NCI-H774 (cell line): ENCODE data around the gene TUT7.

Experiments
- DNase-seq: peaks from one replicate; lab custom pipeline; 2025; lab: John Stamatoyannopoulos, UW

Gene TUT7

DNA sequence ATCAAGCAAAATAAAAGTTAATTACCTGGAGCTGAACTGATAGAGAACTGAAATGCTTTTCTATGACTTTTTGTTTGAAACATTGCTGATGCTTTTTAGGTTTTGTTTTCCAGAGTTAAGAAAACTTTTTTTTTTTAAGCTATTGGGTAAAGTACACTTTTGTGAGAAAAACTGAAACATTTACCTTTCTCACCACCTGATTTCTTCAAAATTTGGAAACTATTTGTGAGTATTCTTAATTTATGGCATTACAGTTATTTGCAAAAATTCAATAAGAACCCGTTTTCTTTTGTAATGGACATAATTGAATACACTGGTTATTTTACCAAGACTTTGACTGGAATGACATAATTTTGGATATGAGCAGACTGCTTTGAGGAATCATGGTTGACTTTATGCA lies 101.3 kb downstream of the TUT7 start:
- no peak for DNase-seq

DNA sequence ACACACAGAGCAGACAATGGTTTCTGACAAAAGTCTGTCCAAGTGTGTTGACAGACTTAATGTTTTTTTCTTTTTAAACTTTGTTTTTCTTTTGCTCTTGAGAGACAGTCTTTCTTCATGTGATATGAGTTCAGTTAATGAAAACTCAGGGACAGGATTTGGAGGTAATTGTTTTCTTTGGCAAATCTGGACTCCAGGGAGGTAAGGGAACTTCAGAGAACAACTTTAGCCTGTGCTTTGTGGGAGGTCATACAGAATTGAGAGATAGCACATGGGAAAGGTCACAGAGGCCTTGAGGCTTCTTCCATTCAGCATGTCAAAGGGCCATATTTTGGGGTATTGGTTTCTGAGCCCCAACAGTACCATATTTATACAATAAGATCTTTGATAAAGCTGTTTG lies 104.1 kb downstream of the TUT7 start:
- no peak for DNase-seq

DNA sequence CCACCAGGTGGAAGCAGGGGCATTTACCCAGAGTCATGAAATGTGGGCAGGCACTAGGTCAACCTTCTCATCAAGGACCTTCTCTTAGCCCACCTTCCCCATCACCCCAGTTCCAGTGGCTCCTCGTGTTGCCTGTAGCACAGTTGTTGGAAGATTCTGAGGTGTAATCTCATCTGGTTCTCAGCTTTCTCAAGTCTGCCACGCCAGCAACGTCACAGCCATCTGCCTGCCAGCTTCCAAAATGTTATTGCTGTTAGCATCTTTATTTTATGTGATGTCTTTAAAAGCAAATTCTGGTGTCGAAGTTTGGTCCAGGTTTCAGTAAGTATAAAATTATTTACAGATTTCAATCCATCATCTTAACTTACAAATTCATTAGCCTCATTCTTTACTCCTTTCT lies 105.5 kb downstream of the TUT7 start:
- no peak for DNase-seq

DNA sequence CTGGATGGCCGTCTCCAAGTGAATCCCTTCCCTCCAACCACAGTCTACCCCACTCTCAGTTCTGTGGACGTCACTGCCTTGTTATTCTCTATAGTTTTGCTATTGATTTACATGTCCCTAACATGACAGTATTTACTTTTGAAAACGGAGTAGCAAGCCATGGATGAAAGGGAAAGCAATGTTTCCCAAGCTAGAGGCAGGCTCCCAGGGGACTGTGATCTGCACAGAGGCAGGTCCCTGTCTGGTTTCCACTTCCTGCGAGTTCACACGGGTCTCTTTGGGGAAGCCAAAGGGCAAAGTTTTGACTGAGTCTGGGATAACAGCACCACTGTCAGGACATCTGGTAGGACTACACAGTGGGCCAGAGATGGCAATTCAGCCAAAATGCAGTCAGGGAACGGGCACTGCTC lies 107.5 kb downstream of the TUT7 start:
- no peak for DNase-seq

DNA sequence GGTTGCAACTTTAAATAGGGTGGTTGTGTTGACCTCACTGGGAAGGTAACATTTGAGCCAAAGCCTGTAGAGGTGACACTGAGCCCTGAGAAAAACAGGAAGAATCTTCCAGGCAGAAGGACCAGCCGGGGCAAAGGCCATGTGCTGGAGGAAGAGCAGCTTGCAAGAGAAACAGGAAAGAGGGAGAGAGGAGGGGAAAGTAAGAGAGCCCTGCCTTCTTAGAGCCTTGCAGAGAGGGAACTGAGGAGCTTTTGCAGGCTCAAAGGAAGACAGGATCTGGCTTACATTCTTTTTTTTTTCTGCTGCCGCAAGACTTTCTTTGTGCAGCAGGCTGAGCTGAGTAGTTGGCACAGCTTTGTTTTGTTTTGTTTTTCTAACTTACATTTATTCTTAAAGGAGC lies 112.1 kb downstream of the TUT7 start:
- no peak for DNase-seq

DNA sequence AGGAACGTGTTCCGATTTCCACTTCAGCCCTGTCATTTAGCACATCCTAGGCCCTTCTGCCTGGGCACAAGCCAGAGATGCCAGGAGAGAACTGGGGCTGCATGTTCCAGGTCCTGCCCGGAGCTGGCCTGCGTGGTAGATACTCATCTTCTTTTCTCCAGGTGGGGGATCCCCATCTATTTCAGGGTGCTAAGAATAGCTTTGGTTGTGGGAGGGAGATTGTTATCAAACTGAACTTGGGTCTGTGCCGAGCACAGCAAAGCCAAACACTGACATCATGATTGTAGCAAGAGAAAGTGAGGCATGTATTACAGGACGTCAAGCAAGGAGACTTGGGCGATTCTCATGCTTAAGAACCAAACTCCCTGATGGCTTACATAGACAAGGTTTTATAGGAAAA lies 113.0 kb downstream of the TUT7 start:
- no peak for DNase-seq

DNA sequence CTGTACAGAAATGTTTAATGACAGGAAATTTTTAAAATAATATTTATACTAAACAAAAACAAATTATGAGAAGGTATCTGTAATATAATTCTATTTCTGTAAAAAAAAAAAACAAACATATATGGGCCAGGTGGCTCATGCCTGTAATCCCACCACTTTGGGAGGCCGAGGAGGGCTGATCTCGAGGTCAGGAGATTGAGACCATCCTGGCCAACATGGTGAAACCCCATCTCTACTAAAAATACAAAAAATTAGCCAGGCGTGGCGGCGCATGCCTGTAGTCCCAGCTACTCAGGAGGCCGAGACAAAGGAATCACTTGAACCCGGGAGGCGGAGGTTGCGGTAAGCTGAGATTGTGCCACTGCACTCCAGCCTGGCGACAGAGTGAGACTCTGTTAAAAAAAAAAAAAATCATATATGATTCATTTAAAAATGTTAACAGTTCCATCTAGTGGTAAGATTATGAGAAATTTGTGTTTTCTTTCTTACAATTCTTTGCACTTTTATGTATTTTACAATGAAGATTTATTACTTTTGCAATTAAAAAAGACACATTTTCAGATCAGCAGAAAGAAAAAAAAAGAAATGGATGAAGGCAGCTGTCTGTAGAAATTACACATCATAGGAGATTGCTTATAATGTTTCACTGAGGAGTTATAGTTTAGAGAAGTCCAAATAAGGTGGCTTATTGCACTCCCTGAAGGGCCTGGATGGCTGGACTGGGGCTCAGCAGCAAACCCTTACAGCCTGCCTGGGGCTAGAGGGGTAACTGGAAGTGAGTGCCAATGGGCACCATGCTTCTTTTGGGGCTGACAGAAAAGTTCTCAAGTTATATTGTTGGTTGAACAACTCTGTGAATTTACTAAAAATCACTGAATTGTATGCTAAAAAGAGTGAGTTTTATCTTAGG lies 115.1 kb downstream of the TUT7 start:
- DNase-seq, result no peak
